B cell (primary cell): Measurements from ENCODE around the gene ANKS1B.

Experiments used
- EZH2 ChIP-seq: IDR thresholded peaks from 2 replicates; pipeline ENCODE4 v1.6.1; 2012; ENCODE audit warnings: borderline replicate concordance, low read depth, mild to moderate bottlenecking, moderate library complexity, low read length; ENCODE audit not compliant: insufficient read depth, poor library complexity, severe bottlenecking
- TF ChIP-seq, protein P1 (sequence below): fragments of 200-600 bp; IDR thresholded peaks from one replicate; pipeline ENCODE4 v1.8.0; 2022; ENCODE audit warnings: antibody characterized with exemption, mild to moderate bottlenecking

DNA sequence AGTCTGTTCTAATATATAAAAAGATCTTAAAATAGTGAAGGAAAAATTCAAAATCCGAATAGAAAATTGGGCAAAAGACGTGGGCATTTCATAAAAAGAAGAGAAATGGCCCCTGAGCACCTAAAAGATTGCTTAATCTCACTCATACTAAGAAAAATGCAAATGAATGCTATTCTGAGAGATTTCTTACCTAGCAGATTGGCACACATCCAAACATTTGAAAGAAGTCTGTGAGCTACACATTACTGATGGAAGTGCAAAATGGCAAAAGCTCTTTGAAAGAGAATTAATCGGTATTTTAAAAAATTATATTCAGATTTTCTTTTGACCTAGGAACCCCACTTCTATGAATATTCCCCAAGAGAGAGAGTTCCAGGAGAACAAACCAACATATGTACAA lies 617.6 kb downstream of the ANKS1B start:
- no peak for TF ChIP-seq EZH2
- TF ChIP-seq, protein P1, sequence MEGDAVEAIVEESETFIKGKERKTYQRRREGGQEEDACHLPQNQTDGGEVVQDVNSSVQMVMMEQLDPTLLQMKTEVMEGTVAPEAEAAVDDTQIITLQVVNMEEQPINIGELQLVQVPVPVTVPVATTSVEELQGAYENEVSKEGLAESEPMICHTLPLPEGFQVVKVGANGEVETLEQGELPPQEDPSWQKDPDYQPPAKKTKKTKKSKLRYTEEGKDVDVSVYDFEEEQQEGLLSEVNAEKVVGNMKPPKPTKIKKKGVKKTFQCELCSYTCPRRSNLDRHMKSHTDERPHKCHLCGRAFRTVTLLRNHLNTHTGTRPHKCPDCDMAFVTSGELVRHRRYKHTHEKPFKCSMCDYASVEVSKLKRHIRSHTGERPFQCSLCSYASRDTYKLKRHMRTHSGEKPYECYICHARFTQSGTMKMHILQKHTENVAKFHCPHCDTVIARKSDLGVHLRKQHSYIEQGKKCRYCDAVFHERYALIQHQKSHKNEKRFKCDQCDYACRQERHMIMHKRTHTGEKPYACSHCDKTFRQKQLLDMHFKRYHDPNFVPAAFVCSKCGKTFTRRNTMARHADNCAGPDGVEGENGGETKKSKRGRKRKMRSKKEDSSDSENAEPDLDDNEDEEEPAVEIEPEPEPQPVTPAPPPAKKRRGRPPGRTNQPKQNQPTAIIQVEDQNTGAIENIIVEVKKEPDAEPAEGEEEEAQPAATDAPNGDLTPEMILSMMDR = no peak
